Activated CD8-positive, alpha-beta memory T cell treated with anti-CD3 and anti-CD28 coated beads, Interleukin-2, amount 50 U/mL, for 48 hours (primary cell): ENCODE results near the gene TAF11L13.
"Not testable (repeated sequence)": the region's sequence is repeated elsewhere in the genome, so short reads cannot be mapped to it uniquely, and the experiment has no call there.

Experiments used
- DNase-seq: peaks from one replicate; pipeline ENCODE4 v3.0.0-alpha.2; 2020

TAF11L13 gene

GRCh38 chr5:17631788-17632187 lies at the start of gene TAF11L13:
TAF11L13 (plus strand) TSS chr5:17632088.
- DNase-seq: not testable (repeated sequence)

GRCh38 chr5:17585658-17586057 lies 46.2 kb upstream of the TAF11L13 start, which contains the start of gene TAF11L7:
TAF11L7 (minus strand) TSS chr5:17585758.
- DNase-seq: not testable (repeated sequence)

GRCh38 chr5:17590860-17591259 lies 41.0 kb upstream of the TAF11L13 start, which contains the start of gene TAF11L8:
TAF11L8 (minus strand) TSS chr5:17590960.
- not testable (repeated sequence) for DNase-seq

- DNase-seq: not testable (repeated sequence)
Observed at GRCh38 chr5:17594255-17594654, 37.6 kb upstream of the TAF11L13 start, which contains the start of gene TAF11L9. TAF11L9 (minus strand) TSS chr5:17594394.

- not testable (repeated sequence) for DNase-seq
Observed at GRCh38 chr5:17597728-17598127, 34.2 kb upstream of the TAF11L13 start, which contains the start of gene TAF11L10. TAF11L10 (minus strand) TSS chr5:17597828.

- DNase-seq: not testable (repeated sequence)
Observed at GRCh38 chr5:17603880-17604279, 28.0 kb upstream of the TAF11L13 start, which contains the start of gene TAF11L11. TAF11L11 (plus strand) TSS chr5:17604183.

GRCh38 chr5:17604951-17605350 lies 26.9 kb upstream of the TAF11L13 start:
- no peak for DNase-seq

- not testable (repeated sequence) for DNase-seq
Observed at GRCh38 chr5:17607461-17607860, 24.4 kb upstream of the TAF11L13 start.

GRCh38 chr5:17610092-17610491 lies 21.8 kb upstream of the TAF11L13 start, which contains the start of gene TAF11L12:
TAF11L12 (plus strand) TSS chr5:17610392.
- DNase-seq: not testable (repeated sequence)

- no peak for DNase-seq
Observed at GRCh38 chr5:17614872-17615605, 16.8 kb upstream of the TAF11L13 start.

GRCh38 chr5:17619354-17619753 lies 12.5 kb upstream of the TAF11L13 start:
- DNase-seq: no peak

- no peak for DNase-seq
Observed at GRCh38 chr5:17620627-17621026, 11.3 kb upstream of the TAF11L13 start.

GRCh38 chr5:17625686-17626085 lies 6.2 kb upstream of the TAF11L13 start:
- DNase-seq: no peak

GRCh38 chr5:17634160-17634559 lies 2.3 kb downstream of the TAF11L13 start, which contains the start of gene TAF11L14:
TAF11L14 (plus strand) TSS chr5:17634460.
- no peak for DNase-seq

GRCh38 chr5:17649232-17649631 lies 17.3 kb downstream of the TAF11L13 start:
- DNase-seq: not testable (repeated sequence)

- not testable (repeated sequence) for DNase-seq
Observed at GRCh38 chr5:17655201-17655759, 23.4 kb downstream of the TAF11L13 start.

GRCh38 chr5:17655921-17656320 lies 24.0 kb downstream of the TAF11L13 start:
- DNase-seq: no peak

GRCh38 chr5:17663182-17663581 lies 31.3 kb downstream of the TAF11L13 start:
- DNase-seq: no peak

GRCh38 chr5:17665836-17666235 lies 33.9 kb downstream of the TAF11L13 start:
- DNase-seq: no peak

GRCh38 chr5:17666726-17667235 lies 34.9 kb downstream of the TAF11L13 start:
- no peak for DNase-seq

- DNase-seq: no peak
Observed at GRCh38 chr5:17670353-17670752, 38.5 kb downstream of the TAF11L13 start.

- DNase-seq: no peak
Observed at GRCh38 chr5:17678751-17679324, 47.0 kb downstream of the TAF11L13 start.

- DNase-seq: no peak
Observed at GRCh38 chr5:17679597-17680203, 47.8 kb downstream of the TAF11L13 start.
